ENCODE results near the gene TLE1. TPM values are rescaled to one million over a fixed set of nuclear protein-coding genes. Genes with fewer than 3 reads are reported as not detected.

Gene TLE1
- total and polyA plus RNA-seq, 12 donors = 33.3 to 76.9 (median 49.8) TPM

DNA sequence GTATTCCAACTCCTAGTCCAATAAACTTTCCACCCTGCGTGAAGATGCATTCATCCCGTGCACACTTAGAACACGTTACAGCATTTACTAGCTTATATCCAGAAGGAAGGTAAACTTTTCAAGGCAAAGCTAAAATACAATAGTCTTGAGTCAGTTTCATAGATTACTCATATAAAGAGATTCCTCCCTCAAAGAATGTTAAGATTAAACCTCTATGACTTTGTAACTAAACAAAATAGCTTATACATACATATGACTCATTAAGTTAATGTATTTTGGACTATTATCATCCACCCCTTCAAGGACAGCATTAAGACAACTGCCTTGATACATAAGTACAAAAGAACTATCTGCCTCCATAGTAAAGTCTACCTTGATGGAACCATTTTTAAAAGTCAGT, 36.1 kb downstream of the TLE1 start:
- TF ChIP-seq, protein P1, sequence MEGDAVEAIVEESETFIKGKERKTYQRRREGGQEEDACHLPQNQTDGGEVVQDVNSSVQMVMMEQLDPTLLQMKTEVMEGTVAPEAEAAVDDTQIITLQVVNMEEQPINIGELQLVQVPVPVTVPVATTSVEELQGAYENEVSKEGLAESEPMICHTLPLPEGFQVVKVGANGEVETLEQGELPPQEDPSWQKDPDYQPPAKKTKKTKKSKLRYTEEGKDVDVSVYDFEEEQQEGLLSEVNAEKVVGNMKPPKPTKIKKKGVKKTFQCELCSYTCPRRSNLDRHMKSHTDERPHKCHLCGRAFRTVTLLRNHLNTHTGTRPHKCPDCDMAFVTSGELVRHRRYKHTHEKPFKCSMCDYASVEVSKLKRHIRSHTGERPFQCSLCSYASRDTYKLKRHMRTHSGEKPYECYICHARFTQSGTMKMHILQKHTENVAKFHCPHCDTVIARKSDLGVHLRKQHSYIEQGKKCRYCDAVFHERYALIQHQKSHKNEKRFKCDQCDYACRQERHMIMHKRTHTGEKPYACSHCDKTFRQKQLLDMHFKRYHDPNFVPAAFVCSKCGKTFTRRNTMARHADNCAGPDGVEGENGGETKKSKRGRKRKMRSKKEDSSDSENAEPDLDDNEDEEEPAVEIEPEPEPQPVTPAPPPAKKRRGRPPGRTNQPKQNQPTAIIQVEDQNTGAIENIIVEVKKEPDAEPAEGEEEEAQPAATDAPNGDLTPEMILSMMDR (IDR thresholded peaks at IDR 0.05) = no peak
- TF ChIP-seq POLR2A (IDR thresholded peaks at IDR 0.05) = no peak
- Histone ChIP-seq H3K9me3 (replicated peaks in 1 of 3) (no peaks in the 10 kb centered on the region), H3K36me3 (replicated peaks in 1 of 2) (no peaks in the 10 kb centered on the region), H3K27ac (no peak overlapping the region), H3K4me1 (replicated peaks in 1 of 2) (peaks cover 15 to 31% of the 10 kb centered on the region in 2 donors), H3K4me3 (no peak overlapping the region), H3K27me3 (no peaks in the 10 kb centered on the region)
- intact Hi-C loops (cut with DNase I) = no loop called here
- DNase-seq = no peak
- 91 to 97% (median 95%) methylated on average over 3 of the region's 3 CpGs for WGBS, 4 donors

DNA sequence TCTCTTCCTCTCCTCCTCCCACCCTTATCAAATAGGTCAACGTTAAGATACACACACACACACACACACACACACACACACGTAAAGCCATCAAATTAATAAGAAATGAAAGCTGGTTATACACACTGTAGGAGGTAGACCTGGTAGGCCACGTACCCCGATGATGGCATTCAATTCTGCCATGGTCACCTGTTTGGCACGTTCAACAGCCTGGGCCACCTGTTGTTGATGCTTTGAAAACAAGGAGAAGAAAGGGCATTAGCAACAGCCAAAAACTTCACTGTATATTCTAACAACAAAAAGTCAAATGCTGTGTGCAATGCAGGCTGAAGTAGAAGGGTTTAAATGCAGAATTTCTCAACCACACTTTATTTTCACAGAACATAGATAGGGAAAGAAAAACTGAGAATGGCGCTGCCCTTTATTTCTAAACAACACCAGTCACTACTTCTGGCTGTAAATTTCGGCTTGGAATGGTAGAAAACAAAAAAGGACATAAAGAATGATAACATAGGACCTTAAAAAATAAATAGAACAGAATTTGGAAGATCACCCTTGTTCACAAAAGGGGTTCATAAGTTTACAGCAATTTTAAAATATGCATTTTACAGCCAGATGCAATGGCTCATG, 37.2 kb downstream of the TLE1 start:
- intact Hi-C loops (cut with DNase I) = no loop called here
- H3K27ac ChIP-seq = no peak overlapping the region
- no peaks in the 10 kb centered on the region for H3K27me3 ChIP-seq
- TF ChIP-seq, protein P1 (IDR thresholded peaks at IDR 0.05) = no peak
- no peak for TF ChIP-seq POLR2A (IDR thresholded peaks at IDR 0.05)
- no peak for DNase-seq
- H3K4me3 ChIP-seq = no peak overlapping the region
- H3K9me3 ChIP-seq (replicated peaks in 1 of 3) = no peaks in the 10 kb centered on the region
- 79 to 88% (median 83%) methylated on average over 7 of the region's 7 CpGs for WGBS, 4 donors
- H3K36me3 ChIP-seq (replicated peaks in 1 of 2) = no peaks in the 10 kb centered on the region
- H3K4me1 ChIP-seq (replicated peaks in 1 of 2) = peaks cover 15 to 27% of the 10 kb centered on the region in 2 donors

DNA sequence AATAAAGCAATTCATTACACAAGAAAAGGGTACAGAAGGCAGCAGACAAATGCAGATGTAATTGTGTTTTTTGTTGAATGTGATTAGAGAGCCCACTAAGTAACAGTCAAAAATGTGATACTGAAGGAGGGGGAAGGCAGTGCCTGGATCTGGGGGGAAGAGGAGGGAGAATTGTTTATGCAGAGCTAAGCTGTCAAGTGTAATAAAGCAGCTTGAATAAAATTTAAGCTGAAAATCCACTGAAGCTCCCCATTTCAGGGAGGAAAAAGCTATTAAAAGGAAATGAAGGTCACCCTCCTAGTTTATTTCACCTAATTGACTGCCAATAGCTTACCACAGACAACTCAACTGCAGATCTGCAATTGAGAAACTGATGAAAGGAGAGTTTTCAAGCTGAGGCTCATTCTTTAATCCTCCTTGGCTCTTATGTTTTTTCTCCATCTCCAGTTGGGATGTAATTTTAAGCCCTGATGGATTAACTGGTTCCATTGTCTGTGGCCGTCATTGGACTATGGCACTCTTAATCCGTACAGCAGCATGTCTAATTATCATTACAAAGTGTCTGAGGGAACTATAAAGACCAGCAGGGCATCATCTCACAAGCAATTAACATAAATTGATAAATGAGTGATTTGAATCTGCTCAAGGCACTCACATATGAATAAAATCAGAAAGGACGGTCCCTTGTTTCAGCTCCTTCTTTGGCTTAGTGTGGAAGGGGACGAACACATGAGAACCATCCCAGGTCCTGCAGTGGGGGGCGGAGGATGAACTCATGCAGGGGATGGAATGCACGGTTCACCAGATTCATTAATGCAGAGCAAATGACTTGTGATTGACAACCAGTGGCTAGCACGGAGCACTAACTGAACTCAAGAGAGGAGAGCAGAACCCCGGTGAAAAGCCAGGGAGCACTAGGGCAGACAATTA, 38.5 kb downstream of the TLE1 start:
- 90 to 94% (median 93%) methylated on average over 8 of the region's 8 CpGs for WGBS, 4 donors
- Histone ChIP-seq H3K4me1 (replicated peaks in 1 of 2) (peaks cover 7 to 14% of the 10 kb centered on the region in 2 donors), H3K4me3 (no peak overlapping the region), H3K27me3 (no peaks in the 10 kb centered on the region), H3K27ac (no peak overlapping the region), H3K9me3 (replicated peaks in 1 of 3) (no peaks in the 10 kb centered on the region), H3K36me3 (replicated peaks in 1 of 2) (no peaks in the 10 kb centered on the region)
- TF ChIP-seq, protein P1 (IDR thresholded peaks at IDR 0.05) = no peak
- TF ChIP-seq POLR2A (IDR thresholded peaks at IDR 0.05) = no peak
- no peak for DNase-seq
- intact Hi-C loops (cut with DNase I) = no loop called here

DNA sequence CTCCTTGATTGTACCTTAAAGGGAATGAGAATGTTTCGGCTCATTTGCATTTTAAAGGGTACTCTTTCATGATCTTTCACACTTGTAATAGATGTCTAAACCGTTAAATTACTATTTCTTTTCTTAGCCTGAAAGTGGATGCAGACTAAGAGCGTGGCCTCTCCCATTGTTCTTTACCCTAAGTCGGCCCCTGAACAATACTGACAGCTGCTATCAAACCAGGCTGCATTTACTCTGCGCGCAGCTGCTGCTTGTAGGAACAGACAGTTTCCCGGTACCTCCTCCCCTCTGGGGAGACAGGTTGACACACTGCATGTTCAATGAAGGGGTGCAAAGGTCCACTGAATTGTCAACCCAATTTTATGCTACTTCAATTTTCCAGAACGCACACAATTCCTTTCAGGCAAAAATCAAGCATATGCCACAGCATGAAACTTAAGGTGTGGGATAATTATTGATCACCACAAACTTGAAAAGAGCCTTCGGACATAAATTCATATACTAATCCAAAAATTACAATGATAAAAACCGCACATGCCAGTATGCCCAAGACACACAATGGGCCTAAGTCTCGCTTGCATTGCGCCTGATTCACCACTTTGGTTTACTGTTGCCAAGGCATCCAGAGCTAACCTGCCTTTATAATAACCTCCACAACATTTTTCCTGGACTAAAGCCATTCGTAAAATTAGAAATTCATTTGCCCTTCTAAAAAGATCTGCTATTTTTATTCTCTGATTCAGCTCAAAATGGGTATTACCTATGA, 39.7 kb downstream of the TLE1 start:
- intact Hi-C loops (cut with DNase I) = no loop called here
- no peak for TF ChIP-seq POLR2A (IDR thresholded peaks at IDR 0.05)
- TF ChIP-seq, protein P1 (IDR thresholded peaks at IDR 0.05) = no peak
- DNase-seq = no peak
- H3K27ac ChIP-seq = peak overlapping the region in 1 of 5 donors; percentile 8
- 76 to 85% (median 84%) methylated on average over 13 of the region's 13 CpGs for WGBS, 4 donors
- H3K27me3 ChIP-seq = no peaks in the 10 kb centered on the region
- peaks cover 0 to 2% of the 10 kb centered on the region in 2 donors for H3K4me1 ChIP-seq (replicated peaks in 1 of 2)
- H3K9me3 ChIP-seq (replicated peaks in 1 of 3) = no peaks in the 10 kb centered on the region
- no peak overlapping the region for H3K4me3 ChIP-seq
- no peaks in the 10 kb centered on the region for H3K36me3 ChIP-seq (replicated peaks in 1 of 2)

Measured in adrenal gland (tissue), 12 donors.